ENCODE results near the gene EMP1. TPM values are rescaled to one million over a fixed set of nuclear protein-coding genes. Genes with fewer than 3 reads are reported as not detected.

EMP1 gene
- polyA plus RNA-seq, 1 donor from 2014 or later = 0.33 TPM

- Histone ChIP-seq H2AFZ (ENCODE audit: low read depth, low read length) (no peak overlapping the region), H3K27ac (ENCODE audit: low read length) (no peak overlapping the region), H3K4me2 (ENCODE audit: low read length) (no peak overlapping the region), H3F3A (ENCODE audit: insufficient read depth, low read length, poor library complexity, severe bottlenecking) (no peaks in the 10 kb centered on the region), H3K79me2 (replicated peaks; ENCODE audit: insufficient read depth, low read length) (no peaks in the 10 kb centered on the region), H3K4me3 (ENCODE audit: low read length) (no peak overlapping the region), H3K9me2 (ENCODE audit: insufficient read depth, low read length) (no peaks in the 10 kb centered on the region), H3K27me3 (ENCODE audit: insufficient read depth, low read depth, low read length) (no peaks in the 10 kb centered on the region), H3K9ac (ENCODE audit: low read length) (no peak overlapping the region), H3K36me3 (ENCODE audit: insufficient read depth, low read length) (no peaks in the 10 kb centered on the region), H4K20me1 (ENCODE audit: insufficient read depth) (no peaks in the 10 kb centered on the region), H3K9me3 (ENCODE audit: low read length) (no peaks in the 10 kb centered on the region)
- TF ChIP-seq, protein P1, sequence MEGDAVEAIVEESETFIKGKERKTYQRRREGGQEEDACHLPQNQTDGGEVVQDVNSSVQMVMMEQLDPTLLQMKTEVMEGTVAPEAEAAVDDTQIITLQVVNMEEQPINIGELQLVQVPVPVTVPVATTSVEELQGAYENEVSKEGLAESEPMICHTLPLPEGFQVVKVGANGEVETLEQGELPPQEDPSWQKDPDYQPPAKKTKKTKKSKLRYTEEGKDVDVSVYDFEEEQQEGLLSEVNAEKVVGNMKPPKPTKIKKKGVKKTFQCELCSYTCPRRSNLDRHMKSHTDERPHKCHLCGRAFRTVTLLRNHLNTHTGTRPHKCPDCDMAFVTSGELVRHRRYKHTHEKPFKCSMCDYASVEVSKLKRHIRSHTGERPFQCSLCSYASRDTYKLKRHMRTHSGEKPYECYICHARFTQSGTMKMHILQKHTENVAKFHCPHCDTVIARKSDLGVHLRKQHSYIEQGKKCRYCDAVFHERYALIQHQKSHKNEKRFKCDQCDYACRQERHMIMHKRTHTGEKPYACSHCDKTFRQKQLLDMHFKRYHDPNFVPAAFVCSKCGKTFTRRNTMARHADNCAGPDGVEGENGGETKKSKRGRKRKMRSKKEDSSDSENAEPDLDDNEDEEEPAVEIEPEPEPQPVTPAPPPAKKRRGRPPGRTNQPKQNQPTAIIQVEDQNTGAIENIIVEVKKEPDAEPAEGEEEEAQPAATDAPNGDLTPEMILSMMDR (IDR thresholded peaks at IDR 0.05; ENCODE audit: poor library complexity, severe bottlenecking) = no peak
- TF ChIP-seq TAF1 (IDR thresholded peaks at IDR 0.05; ENCODE audit: low read depth) = no peak
- TF ChIP-seq EZH2 (IDR thresholded peaks at IDR 0.05; ENCODE audit: borderline replicate concordance, insufficient read depth, low read length, poor library complexity, severe bottlenecking) = no peak
- TF ChIP-seq MXI1 (conservative IDR thresholded peaks at IDR 0.05; ENCODE audit: poor library complexity, severe bottlenecking) = no peak
- TF ChIP-seq EP300 (conservative IDR thresholded peaks at IDR 0.05; ENCODE audit: poor library complexity, severe bottlenecking) = no peak
- TF ChIP-seq SMC3 (conservative IDR thresholded peaks at IDR 0.05; ENCODE audit: poor library complexity) = no peak
- no peak for TF ChIP-seq POLR2AphosphoS5 (IDR thresholded peaks at IDR 0.05)
- TF ChIP-seq RAD21 (conservative IDR thresholded peaks at IDR 0.05) = no peak
- TF ChIP-seq, protein P2, sequence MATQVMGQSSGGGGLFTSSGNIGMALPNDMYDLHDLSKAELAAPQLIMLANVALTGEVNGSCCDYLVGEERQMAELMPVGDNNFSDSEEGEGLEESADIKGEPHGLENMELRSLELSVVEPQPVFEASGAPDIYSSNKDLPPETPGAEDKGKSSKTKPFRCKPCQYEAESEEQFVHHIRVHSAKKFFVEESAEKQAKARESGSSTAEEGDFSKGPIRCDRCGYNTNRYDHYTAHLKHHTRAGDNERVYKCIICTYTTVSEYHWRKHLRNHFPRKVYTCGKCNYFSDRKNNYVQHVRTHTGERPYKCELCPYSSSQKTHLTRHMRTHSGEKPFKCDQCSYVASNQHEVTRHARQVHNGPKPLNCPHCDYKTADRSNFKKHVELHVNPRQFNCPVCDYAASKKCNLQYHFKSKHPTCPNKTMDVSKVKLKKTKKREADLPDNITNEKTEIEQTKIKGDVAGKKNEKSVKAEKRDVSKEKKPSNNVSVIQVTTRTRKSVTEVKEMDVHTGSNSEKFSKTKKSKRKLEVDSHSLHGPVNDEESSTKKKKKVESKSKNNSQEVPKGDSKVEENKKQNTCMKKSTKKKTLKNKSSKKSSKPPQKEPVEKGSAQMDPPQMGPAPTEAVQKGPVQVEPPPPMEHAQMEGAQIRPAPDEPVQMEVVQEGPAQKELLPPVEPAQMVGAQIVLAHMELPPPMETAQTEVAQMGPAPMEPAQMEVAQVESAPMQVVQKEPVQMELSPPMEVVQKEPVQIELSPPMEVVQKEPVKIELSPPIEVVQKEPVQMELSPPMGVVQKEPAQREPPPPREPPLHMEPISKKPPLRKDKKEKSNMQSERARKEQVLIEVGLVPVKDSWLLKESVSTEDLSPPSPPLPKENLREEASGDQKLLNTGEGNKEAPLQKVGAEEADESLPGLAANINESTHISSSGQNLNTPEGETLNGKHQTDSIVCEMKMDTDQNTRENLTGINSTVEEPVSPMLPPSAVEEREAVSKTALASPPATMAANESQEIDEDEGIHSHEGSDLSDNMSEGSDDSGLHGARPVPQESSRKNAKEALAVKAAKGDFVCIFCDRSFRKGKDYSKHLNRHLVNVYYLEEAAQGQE (IDR thresholded peaks at IDR 0.05; ENCODE audit: borderline replicate concordance) = no peak
Measured at GRCh38 chr12:13223179-13223804, 26.8 kb downstream of the EMP1 start.

- Histone ChIP-seq H3K4me3 (ENCODE audit: low read length) (no peak overlapping the region), H3K4me2 (ENCODE audit: low read length) (no peak overlapping the region), H3K9me2 (ENCODE audit: insufficient read depth, low read length) (no peaks in the 10 kb centered on the region), H3K27me3 (ENCODE audit: insufficient read depth, low read depth, low read length) (no peaks in the 10 kb centered on the region), H3K9me3 (ENCODE audit: low read length) (no peaks in the 10 kb centered on the region), H3K27ac (ENCODE audit: low read length) (no peak overlapping the region), H2AFZ (ENCODE audit: low read depth, low read length) (no peak overlapping the region), H4K20me1 (ENCODE audit: insufficient read depth) (no peaks in the 10 kb centered on the region), H3F3A (ENCODE audit: insufficient read depth, low read length, poor library complexity, severe bottlenecking) (no peaks in the 10 kb centered on the region), H3K79me2 (replicated peaks; ENCODE audit: insufficient read depth, low read length) (no peaks in the 10 kb centered on the region), H3K9ac (ENCODE audit: low read length) (no peak overlapping the region), H3K36me3 (ENCODE audit: insufficient read depth, low read length) (no peaks in the 10 kb centered on the region)
- TF ChIP-seq EZH2 (IDR thresholded peaks at IDR 0.05; ENCODE audit: borderline replicate concordance, insufficient read depth, low read length, poor library complexity, severe bottlenecking) (no peak), RAD21 (conservative IDR thresholded peaks at IDR 0.05) (no peak), MXI1 (conservative IDR thresholded peaks at IDR 0.05; ENCODE audit: poor library complexity, severe bottlenecking) (no peak), POLR2AphosphoS5 (IDR thresholded peaks at IDR 0.05) (no peak), TAF1 (IDR thresholded peaks at IDR 0.05; ENCODE audit: low read depth) (no peak), SMC3 (conservative IDR thresholded peaks at IDR 0.05; ENCODE audit: poor library complexity) (no peak)
- TF ChIP-seq, protein P2 (IDR thresholded peaks at IDR 0.05; ENCODE audit: borderline replicate concordance) = no peak
- TF ChIP-seq, protein P1 (IDR thresholded peaks at IDR 0.05; ENCODE audit: poor library complexity, severe bottlenecking) = no peak
Measured at GRCh38 chr12:13223941-13224340, 27.4 kb downstream of the EMP1 start.
